ENCODE results near the gene HSPH1. TPM values are rescaled to one million over a fixed set of nuclear protein-coding genes. Genes with fewer than 3 reads are reported as not detected.

HSPH1 gene
- total RNA-seq, 4 donors from 2014 or later = 23.0 to 57.7 (median 30.6) TPM

- H3K27ac ChIP-seq = no peak overlapping the region
- H3K4me3 ChIP-seq = no peak overlapping the region
- DNase-seq (no peak), ATAC-seq (no peak)
- no peaks in the 10 kb centered on the region for H3K9me3 ChIP-seq
- H3K4me1 ChIP-seq = no peaks in the 10 kb centered on the region
- intact Hi-C loops (cut with DNase I; ENCODE audit: low total_unique reads) = no loop called here
- in situ Hi-C loops (cut with MboI; ENCODE audit: low sequenced_read_pairs in 4 of 4) = no loop called here
- no peaks in the 10 kb centered on the region for H3K36me3 ChIP-seq
- TF ChIP-seq CTCF (IDR thresholded peaks at IDR 0.05 in 4 of 5, conservative IDR thresholded peaks at IDR 0.05 in 1 of 5) (no peak), POLR2A (IDR thresholded peaks at IDR 0.05) (no peak)
- H3K27me3 ChIP-seq = peaks cover 0 to 2% (median 0%) of the 10 kb centered on the region in 3 donors
These were observed 71.6 kb downstream of the HSPH1 start for GRCh38 chr13:31090096-31090495.

- no peaks in the 10 kb centered on the region for H3K4me1 ChIP-seq
- no peaks in the 10 kb centered on the region for H3K9me3 ChIP-seq
- no peak for TF ChIP-seq POLR2A (IDR thresholded peaks at IDR 0.05)
- TF ChIP-seq CTCF (IDR thresholded peaks at IDR 0.05 in 4 of 5, conservative IDR thresholded peaks at IDR 0.05 in 1 of 5) = no peak
- no peak for DNase-seq
- H3K27ac ChIP-seq = no peak overlapping the region
- intact Hi-C loops (cut with DNase I; ENCODE audit: low total_unique reads) (no loop called here), in situ Hi-C loops (cut with MboI; ENCODE audit: low sequenced_read_pairs in 4 of 4) (no loop called here)
- H3K4me3 ChIP-seq = no peak overlapping the region
- ATAC-seq = no peak
- no peaks in the 10 kb centered on the region for H3K36me3 ChIP-seq
- H3K27me3 ChIP-seq = peaks cover 0 to 2% (median 0%) of the 10 kb centered on the region in 3 donors
These were observed 72.1 kb downstream of the HSPH1 start for GRCh38 chr13:31089649-31090048.

- H3K4me3 ChIP-seq = no peak overlapping the region
- no peaks in the 10 kb centered on the region for H3K4me1 ChIP-seq
- DNase-seq = no peak
- H3K9me3 ChIP-seq = no peaks in the 10 kb centered on the region
- H3K27me3 ChIP-seq = peaks cover 0 to 2% (median 0%) of the 10 kb centered on the region in 3 donors
- TF ChIP-seq CTCF (IDR thresholded peaks at IDR 0.05 in 4 of 5, conservative IDR thresholded peaks at IDR 0.05 in 1 of 5) = no peak
- TF ChIP-seq POLR2A (IDR thresholded peaks at IDR 0.05) = no peak
- no peak for ATAC-seq
- intact Hi-C loops (cut with DNase I; ENCODE audit: low total_unique reads) = no loop called here
- in situ Hi-C loops (cut with MboI; ENCODE audit: low sequenced_read_pairs in 4 of 4) = no loop called here
- no peaks in the 10 kb centered on the region for H3K36me3 ChIP-seq
- no peak overlapping the region for H3K27ac ChIP-seq
These were observed 72.8 kb downstream of the HSPH1 start for GRCh38 chr13:31088826-31089420.

Other genes starting within 250 kb of the HSPH1 start
- gene TEX26, start 229.2 kb downstream of the HSPH1 start, total RNA-seq = not detected
- 1 to 10 TPM; 2.4 to 4.8 (median 3.6) TPM for gene B3GLCT, start 38.1 kb upstream of the HSPH1 start, total RNA-seq